Parathyroid adenoma (tissue), 2 donors: ENCODE results near the gene STARD13.

Experiments used
- H2AFZ ChIP-seq: fragments of 300-600 bp; sonication (generic); one replicate; pipeline ENCODE4 v1.7.0; 2017; ENCODE audit warnings: antibody characterized with exemption, mild to moderate bottlenecking
- H3K27ac ChIP-seq: fragments of 300-600 bp; sonication (generic); one replicate; pipeline ENCODE4 v1.7.0; 2017
- H3K27me3 ChIP-seq: fragments of 300-600 bp; sonication (generic); one replicate; pipeline ENCODE4 v1.7.0; 2017; ENCODE audit warnings: low read length; ENCODE audit not compliant: control insufficient read depth, insufficient read depth
- H3K36me3 ChIP-seq: fragments of 300-600 bp; sonication (generic); one replicate; pipeline ENCODE4 v1.7.0; 2017; ENCODE audit warnings: low read length; ENCODE audit not compliant: control insufficient read depth, insufficient read depth
- H3K4me1 ChIP-seq: fragments of 300-600 bp; sonication (generic); one replicate; pipeline ENCODE4 v1.7.0; 2017; ENCODE audit warnings: control low read depth
- H3K4me2 ChIP-seq: fragments of 300-600 bp; sonication (generic); one replicate; pipeline ENCODE4 v1.7.0; 2017; ENCODE audit warnings: low read length
- H3K4me3 ChIP-seq: fragments of 300-600 bp; sonication (generic); one replicate; pipeline ENCODE4 v1.7.0; 2017; ENCODE audit warnings: low read depth, low read length
- H3K79me2 ChIP-seq: fragments of 300-600 bp; sonication (generic); one replicate; pipeline ENCODE4 v1.7.0; 2017; ENCODE audit warnings: control low read depth
- H3K9ac ChIP-seq: fragments of 300-600 bp; sonication (generic); one replicate; pipeline ENCODE4 v1.7.0; 2017; ENCODE audit warnings: mild to moderate bottlenecking
- H3K9me3 ChIP-seq: fragments of 300-600 bp; sonication (generic); one replicate; pipeline ENCODE4 v1.7.0; 2017; ENCODE audit warnings: low read length; ENCODE audit not compliant: control insufficient read depth
- CTCF ChIP-seq: fragments of 300-600 bp; sonication (generic); IDR thresholded peaks from one replicate; pipeline ENCODE4 v1.7.0; 2017; ENCODE audit warnings: antibody characterized with exemption, mild to moderate bottlenecking
- donor health status: primary hyperparathyroidism.

STARD13 gene

GRCh38 chr13:33195693-33196464 is 89.7 kb downstream of the STARD13 start:
- H3K4me2 ChIP-seq: peak overlapping the region; percentile 19
- H3K4me3 ChIP-seq: no peak overlapping the region
- H3K27me3 ChIP-seq: no peaks in the 10 kb centered on the region
- no peak overlapping the region for H3K9ac ChIP-seq
- H3K36me3 ChIP-seq: no peaks in the 10 kb centered on the region
- no peaks in the 10 kb centered on the region for H3K9me3 ChIP-seq
- H3K27ac ChIP-seq: peak overlapping the region; percentile 11
- no peak overlapping the region for H2AFZ ChIP-seq
- peaks cover 18% of the 10 kb centered on the region for H3K79me2 ChIP-seq
- peaks cover 26% of the 10 kb centered on the region for H3K4me1 ChIP-seq
- TF ChIP-seq CTCF: no peak

GRCh38 chr13:33194820-33195692 is 90.5 kb downstream of the STARD13 start:
- no peaks in the 10 kb centered on the region for H3K9me3 ChIP-seq
- peaks cover 26% of the 10 kb centered on the region for H3K4me1 ChIP-seq
- TF ChIP-seq CTCF: no peak
- no peak overlapping the region for H3K4me3 ChIP-seq
- H3K79me2 ChIP-seq: peaks cover 13% of the 10 kb centered on the region
- no peak overlapping the region for H3K9ac ChIP-seq
- H3K36me3 ChIP-seq: no peaks in the 10 kb centered on the region
- H3K27ac ChIP-seq: peak overlapping the region; percentile 11
- no peaks in the 10 kb centered on the region for H3K27me3 ChIP-seq
- no peak overlapping the region for H2AFZ ChIP-seq
- peak overlapping the region; percentile 19 for H3K4me2 ChIP-seq

GRCh38 chr13:33193428-33193974 is 92.1 kb downstream of the STARD13 start:
- no peak overlapping the region for H3K9ac ChIP-seq
- H3K27ac ChIP-seq: peak overlapping the region; percentile 57
- H3K27me3 ChIP-seq: no peaks in the 10 kb centered on the region
- TF ChIP-seq CTCF: no peak
- no peaks in the 10 kb centered on the region for H3K9me3 ChIP-seq
- H2AFZ ChIP-seq: peak overlapping the region; percentile 38
- peak overlapping the region; percentile 40 for H3K4me2 ChIP-seq
- H3K79me2 ChIP-seq: peaks cover 6% of the 10 kb centered on the region
- peak overlapping the region; percentile 17 for H3K4me3 ChIP-seq
- H3K4me1 ChIP-seq: peaks cover 26% of the 10 kb centered on the region
- no peaks in the 10 kb centered on the region for H3K36me3 ChIP-seq

- Histone ChIP-seq H3K36me3 (no peaks in the 10 kb centered on the region), H3K4me3 (no peak overlapping the region), H3K27ac (no peak overlapping the region), H3K9ac (no peak overlapping the region), H3K4me1 (peaks cover 26% of the 10 kb centered on the region), H3K79me2 (peaks cover under 1% of the 10 kb centered on the region), H2AFZ (no peak overlapping the region), H3K4me2 (no peak overlapping the region), H3K9me3 (no peaks in the 10 kb centered on the region), H3K27me3 (no peaks in the 10 kb centered on the region)
- TF ChIP-seq CTCF: no peak
Observed at GRCh38 chr13:33191425-33192210, 93.9 kb downstream of the STARD13 start.
